Activated CD8-positive, alpha-beta T cell treated with anti-CD3 and anti-CD28 coated beads, Interleukin-2, amount 10 ng/mL, durations not matched to agents 7 days and 5 days (primary cell): ENCODE data around the gene NBPF12. TPM values are rescaled to one million over a fixed set of nuclear protein-coding genes. Genes with fewer than 3 reads are reported as not detected.
"Not testable (repeated sequence)": the region's sequence is repeated elsewhere in the genome, so short reads cannot be mapped to it uniquely, and the experiment has no call there.

ENCODE experiments used
- ATAC-seq: fragments of 150-1000 bp; cut with Tn5 transposase; one replicate; pipeline ENCODE4 v1.10.0; 2021; ENCODE audit warnings: moderate library complexity
- CTCF ChIA-PET: fragments of 350-600 bp; sonication (Branson Sonifier 250); formaldehyde crosslinking; loops from one replicate; lab custom pipeline; 2021; ENCODE audit warnings: antibody characterized with exemption; lab: Charles Lee
- POLR2A ChIA-PET: fragments of 350-600 bp; sonication (Branson Sonifier 250); formaldehyde crosslinking; loops from one replicate; lab custom pipeline; 2021; ENCODE audit warnings: antibody characterized with exemption; lab: Charles Lee
- DNase-seq: peaks from one replicate; pipeline ENCODE4 v3.0.0-alpha.2; 2020
- H3K27ac Mint-ChIP-seq: one replicate; pipeline ENCODE4 v1.8.0; 2021; ENCODE audit warnings: mild to moderate bottlenecking, mixed read lengths
- H3K27me3 Mint-ChIP-seq: one replicate; pipeline ENCODE4 v1.8.0; 2021; ENCODE audit warnings: low read depth, mixed read lengths
- H3K36me3 Mint-ChIP-seq: one replicate; pipeline ENCODE4 v1.8.0; 2021; ENCODE audit warnings: low read depth, mixed read lengths
- H3K4me1 Mint-ChIP-seq: one replicate; pipeline ENCODE4 v1.8.0; 2021; ENCODE audit warnings: low read depth, mixed read lengths
- H3K4me3 Mint-ChIP-seq: one replicate; pipeline ENCODE4 v1.8.0; 2021; ENCODE audit warnings: mild to moderate bottlenecking, mixed read lengths
- H3K9me3 Mint-ChIP-seq: one replicate; pipeline ENCODE4 v1.8.0; 2022; ENCODE audit warnings: mixed read lengths; ENCODE audit not compliant: insufficient read depth
- total RNA-seq, 2 experiments: library from RNA; stranded (reverse); gene quantifications; one replicate each; pipeline ENCODE4 v1.2.3, GENCODE V29; 2021

Gene NBPF12
- total RNA-seq, 2 experiments from 2014 or later = 11.3 to 12.1 TPM

- peak overlapping the region; percentile 89 for H3K27ac Mint-ChIP-seq
- peak overlapping the region; percentile 90 for H3K4me3 Mint-ChIP-seq
- POLR2A ChIA-PET = interaction anchor here (0.6 to 2.3 kb wide), 2 partner anchors 70 to 145 kb away, joined by 3 to 9 read pairs; no protein-coding TSS in a partner anchor
- peak; percentile 44 for DNase-seq
- H3K4me1 Mint-ChIP-seq = peaks cover 23% of the 10 kb centered on the region
- CTCF ChIA-PET, H3K27me3 Mint-ChIP-seq, H3K36me3 Mint-ChIP-seq, H3K9me3 Mint-ChIP-seq: not testable (repeated sequence)
- peak; percentile 47 for ATAC-seq
These were observed 1.0 kb downstream of the NBPF12 start for GRCh38 chr1:146938927-146939786.

GRCh38 chr1:146940293-146940692, 2.2 kb downstream of the NBPF12 start:
- ATAC-seq, CTCF ChIA-PET, DNase-seq, H3K27me3 Mint-ChIP-seq, H3K27ac Mint-ChIP-seq, H3K9me3 Mint-ChIP-seq, H3K36me3 Mint-ChIP-seq: not testable (repeated sequence)
- peaks cover 15% of the 10 kb centered on the region for H3K4me1 Mint-ChIP-seq
- POLR2A ChIA-PET = interaction anchor here (2.3 kb wide), 1 partner anchor 144 kb away, joined by 9 read pairs; no protein-coding TSS in a partner anchor
- peak overlapping the region; percentile 18 for H3K4me3 Mint-ChIP-seq

- ATAC-seq = not testable (repeated sequence)
These were observed 5.3 kb downstream of the NBPF12 start for GRCh38 chr1:146943342-146943886.

GRCh38 chr1:146948127-146948526, 10.0 kb downstream of the NBPF12 start:
- H3K27ac Mint-ChIP-seq, DNase-seq, H3K4me3 Mint-ChIP-seq, POLR2A ChIA-PET, H3K4me1 Mint-ChIP-seq, CTCF ChIA-PET, H3K9me3 Mint-ChIP-seq, H3K27me3 Mint-ChIP-seq, ATAC-seq: not testable (repeated sequence)
- H3K36me3 Mint-ChIP-seq = peaks cover 12% of the 10 kb centered on the region

More at GRCh38 chr1:146943342-146943886, 5.3 kb downstream of the NBPF12 start:
- DNase-seq, POLR2A ChIA-PET, CTCF ChIA-PET, H3K4me1 Mint-ChIP-seq, H3K27me3 Mint-ChIP-seq, H3K27ac Mint-ChIP-seq, H3K4me3 Mint-ChIP-seq, H3K9me3 Mint-ChIP-seq: not testable (repeated sequence)
- H3K36me3 Mint-ChIP-seq = peaks cover 10% of the 10 kb centered on the region

GRCh38 chr1:146964340-146964739, 26.2 kb downstream of the NBPF12 start:
- ATAC-seq, H3K4me3 Mint-ChIP-seq, H3K9me3 Mint-ChIP-seq, H3K36me3 Mint-ChIP-seq, DNase-seq, H3K27me3 Mint-ChIP-seq, H3K4me1 Mint-ChIP-seq, CTCF ChIA-PET, H3K27ac Mint-ChIP-seq, POLR2A ChIA-PET: not testable (repeated sequence)

- H3K4me1 Mint-ChIP-seq, POLR2A ChIA-PET, DNase-seq, H3K9me3 Mint-ChIP-seq, H3K4me3 Mint-ChIP-seq, H3K27me3 Mint-ChIP-seq, ATAC-seq, H3K27ac Mint-ChIP-seq, CTCF ChIA-PET: not testable (repeated sequence)
- H3K36me3 Mint-ChIP-seq = peaks cover 16% of the 10 kb centered on the region
These were observed 28.2 kb downstream of the NBPF12 start for GRCh38 chr1:146966351-146966750.

GRCh38 chr1:146970656-146971055, 32.5 kb downstream of the NBPF12 start:
- H3K27ac Mint-ChIP-seq = not testable (repeated sequence)

GRCh38 chr1:146972681-146973080, 34.6 kb downstream of the NBPF12 start:
- ATAC-seq, H3K27me3 Mint-ChIP-seq, DNase-seq, CTCF ChIA-PET, H3K27ac Mint-ChIP-seq, H3K4me3 Mint-ChIP-seq, POLR2A ChIA-PET, H3K9me3 Mint-ChIP-seq, H3K4me1 Mint-ChIP-seq: not testable (repeated sequence)
- H3K36me3 Mint-ChIP-seq = peaks cover 21% of the 10 kb centered on the region

More at GRCh38 chr1:146970656-146971055, 32.5 kb downstream of the NBPF12 start:
- ATAC-seq, H3K9me3 Mint-ChIP-seq, H3K4me1 Mint-ChIP-seq, H3K4me3 Mint-ChIP-seq, CTCF ChIA-PET, DNase-seq, H3K27me3 Mint-ChIP-seq, POLR2A ChIA-PET: not testable (repeated sequence)
- H3K36me3 Mint-ChIP-seq = peaks cover 21% of the 10 kb centered on the region

- H3K9me3 Mint-ChIP-seq, H3K4me1 Mint-ChIP-seq, H3K27ac Mint-ChIP-seq, H3K27me3 Mint-ChIP-seq, POLR2A ChIA-PET, DNase-seq, CTCF ChIA-PET, H3K4me3 Mint-ChIP-seq, ATAC-seq: not testable (repeated sequence)
- peaks cover 14% of the 10 kb centered on the region for H3K36me3 Mint-ChIP-seq
These were observed 47.7 kb downstream of the NBPF12 start for GRCh38 chr1:146985855-146986254.

- CTCF ChIA-PET = not testable (repeated sequence)
These were observed 48.3 kb downstream of the NBPF12 start for GRCh38 chr1:146986450-146986849.

GRCh38 chr1:146987502-146987901, 49.4 kb downstream of the NBPF12 start:
- DNase-seq, H3K9me3 Mint-ChIP-seq, H3K4me1 Mint-ChIP-seq, H3K4me3 Mint-ChIP-seq, H3K27ac Mint-ChIP-seq, ATAC-seq, POLR2A ChIA-PET, CTCF ChIA-PET, H3K27me3 Mint-ChIP-seq: not testable (repeated sequence)
- H3K36me3 Mint-ChIP-seq = peaks cover 11% of the 10 kb centered on the region

More at GRCh38 chr1:146986450-146986849, 48.3 kb downstream of the NBPF12 start:
- H3K27ac Mint-ChIP-seq, H3K9me3 Mint-ChIP-seq, H3K27me3 Mint-ChIP-seq, ATAC-seq, POLR2A ChIA-PET, H3K4me3 Mint-ChIP-seq, DNase-seq, H3K4me1 Mint-ChIP-seq: not testable (repeated sequence)
- H3K36me3 Mint-ChIP-seq = peaks cover 12% of the 10 kb centered on the region

- H3K4me3 Mint-ChIP-seq, H3K27ac Mint-ChIP-seq, POLR2A ChIA-PET, H3K4me1 Mint-ChIP-seq, DNase-seq, ATAC-seq, CTCF ChIA-PET, H3K27me3 Mint-ChIP-seq, H3K9me3 Mint-ChIP-seq: not testable (repeated sequence)
- H3K36me3 Mint-ChIP-seq = peaks cover 13% of the 10 kb centered on the region
These were observed 51.3 kb downstream of the NBPF12 start for GRCh38 chr1:146989455-146989854.
